NCI-H2227 (cell line): Measurements from ENCODE around the gene CD84.
"Not testable (repeated sequence)": the region's sequence is repeated elsewhere in the genome, so short reads cannot be mapped to it uniquely, and the experiment has no call there.

ENCODE experiments used
- DNase-seq: peaks from one replicate; lab custom pipeline; 2025; ENCODE audit not compliant: unreplicated experiment; lab: John Stamatoyannopoulos, UW

The CD84 gene

DNA sequence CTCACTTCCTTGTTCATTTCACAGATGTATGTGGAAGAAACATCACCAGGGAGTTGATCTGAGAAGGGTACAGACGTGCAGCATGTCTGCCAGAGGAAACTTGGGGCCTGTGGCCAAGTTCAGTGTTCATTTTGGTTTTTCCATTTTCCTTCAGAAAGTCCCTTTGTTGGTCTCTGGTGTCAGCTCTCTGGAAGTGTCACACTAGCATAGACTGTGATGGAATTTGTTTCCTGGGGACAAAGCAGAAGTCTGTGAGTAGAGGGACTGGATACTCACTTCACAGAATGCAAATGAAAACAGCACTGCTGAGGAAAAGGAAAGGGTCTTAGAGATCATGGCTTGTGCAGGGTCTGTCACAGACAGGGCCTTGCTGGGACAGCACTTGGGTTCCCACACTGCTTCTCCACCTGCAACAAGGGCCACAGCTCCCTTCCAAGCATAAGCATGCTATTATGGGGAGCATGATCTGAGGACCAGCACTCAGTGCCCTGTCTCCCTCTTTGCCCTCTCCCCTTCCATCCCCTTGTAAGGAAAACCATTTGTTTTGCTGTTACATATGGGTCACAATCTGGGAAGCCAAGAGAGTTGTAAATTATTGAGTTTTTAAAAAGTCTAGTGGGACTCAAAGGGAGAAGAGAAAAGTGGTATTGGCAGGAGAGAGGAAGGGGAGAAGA, 31.4 kb upstream of the CD84 start:
- no peak for DNase-seq

DNA sequence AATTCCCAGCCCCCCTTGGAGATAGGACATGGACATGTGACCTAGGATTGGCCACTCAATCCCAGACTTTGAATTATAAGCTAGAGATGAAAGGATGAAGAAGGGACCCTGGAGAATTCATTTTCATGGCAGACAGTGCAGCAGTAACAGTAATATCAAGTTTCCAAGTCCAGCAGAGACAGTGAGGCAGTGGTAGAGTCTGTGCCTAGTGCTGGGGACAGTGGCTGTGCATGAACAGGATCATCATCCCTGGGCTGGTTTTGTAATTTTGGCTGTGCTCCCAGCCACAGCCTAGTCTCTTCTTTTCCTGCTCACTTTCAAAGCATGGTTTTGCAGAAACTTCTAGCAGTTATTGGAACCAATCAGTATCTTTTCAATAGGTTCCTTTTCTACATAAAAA, 29.6 kb upstream of the CD84 start:
- DNase-seq, result no peak

GRCh38 chr1:160608514-160608913, 29.2 kb upstream of the CD84 start:
- no peak for DNase-seq

DNA sequence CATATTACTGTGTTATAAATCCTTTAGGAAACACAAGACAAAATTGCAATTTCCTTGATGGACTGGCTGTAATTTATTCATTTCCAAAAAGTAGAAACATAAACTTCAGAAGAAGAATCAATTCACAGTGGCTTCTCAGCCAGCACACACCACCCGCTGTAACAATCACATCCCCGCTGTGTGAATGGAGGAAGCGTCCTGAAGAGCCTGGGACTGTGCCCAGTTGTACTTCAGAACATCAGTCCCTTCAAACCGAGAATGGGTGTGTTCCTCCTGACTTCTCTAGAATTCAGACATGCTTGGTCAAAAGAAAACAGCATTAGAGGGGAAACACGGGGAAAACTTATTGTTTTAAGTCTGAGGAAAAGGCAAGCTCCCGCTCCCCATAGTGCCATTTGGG, 28.8 kb upstream of the CD84 start:
- DNase-seq, result no peak

- DNase-seq, result no peak
Measured at GRCh38 chr1:160607672-160608032, 28.4 kb upstream of the CD84 start.

GRCh38 chr1:160607011-160607671, 27.8 kb upstream of the CD84 start:
- peak; percentile 53 for DNase-seq

- DNase-seq, result no peak
Measured at GRCh38 chr1:160606611-160607010, 27.3 kb upstream of the CD84 start.

DNA sequence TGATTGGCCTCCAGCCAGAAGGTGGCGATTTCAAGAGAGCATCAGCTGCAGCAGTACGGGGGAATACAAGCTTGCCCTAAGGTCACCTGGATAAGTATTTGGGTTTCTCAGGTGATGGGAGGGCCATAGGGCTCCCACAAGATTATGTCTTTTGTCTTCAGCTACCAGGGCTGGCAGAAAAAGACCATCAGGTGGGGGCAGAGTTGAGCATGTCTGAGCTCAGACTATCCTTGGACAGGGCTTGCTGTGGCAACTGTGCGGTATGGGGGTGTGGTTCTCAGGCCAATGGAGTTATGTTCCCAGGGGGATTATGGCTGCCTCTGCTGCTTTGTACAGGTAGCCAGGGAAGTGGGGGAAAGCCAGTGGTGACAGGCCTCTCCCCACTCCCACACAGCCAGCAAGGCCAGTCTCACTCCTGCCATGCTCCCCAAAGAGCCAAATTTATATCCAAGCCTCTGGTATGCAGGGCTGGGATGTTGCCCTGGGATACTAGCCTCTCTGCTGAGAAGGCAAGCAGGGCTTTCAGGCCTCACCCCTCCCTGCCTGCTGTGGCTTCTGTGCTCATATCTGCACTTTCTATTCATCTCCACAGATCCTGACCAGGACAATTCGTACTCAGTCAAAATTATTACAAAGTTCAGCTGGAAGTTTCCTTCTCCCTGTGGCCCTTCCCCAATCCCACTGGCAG, 26.6 kb upstream of the CD84 start:
- no peak for DNase-seq

DNA sequence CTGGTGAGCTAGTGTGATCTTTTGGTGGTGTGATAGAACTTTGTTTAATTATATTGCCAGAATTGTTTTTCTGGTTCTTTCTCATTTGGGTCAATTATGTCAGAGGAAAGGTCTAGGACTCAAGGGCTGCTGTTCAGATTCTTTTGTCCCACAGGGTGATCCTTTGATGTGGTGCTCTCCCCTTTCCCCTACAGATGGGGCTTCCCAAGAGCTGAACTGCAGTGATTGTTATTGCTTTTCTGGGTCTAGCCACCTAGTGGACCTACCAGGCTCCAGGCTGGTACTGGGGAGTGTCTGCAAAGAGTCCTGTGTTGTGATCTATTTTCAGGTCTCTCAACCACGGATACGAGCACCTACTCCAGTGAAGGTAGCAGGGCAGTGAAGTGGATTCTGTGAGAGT, 25.9 kb upstream of the CD84 start:
- no peak for DNase-seq

DNA sequence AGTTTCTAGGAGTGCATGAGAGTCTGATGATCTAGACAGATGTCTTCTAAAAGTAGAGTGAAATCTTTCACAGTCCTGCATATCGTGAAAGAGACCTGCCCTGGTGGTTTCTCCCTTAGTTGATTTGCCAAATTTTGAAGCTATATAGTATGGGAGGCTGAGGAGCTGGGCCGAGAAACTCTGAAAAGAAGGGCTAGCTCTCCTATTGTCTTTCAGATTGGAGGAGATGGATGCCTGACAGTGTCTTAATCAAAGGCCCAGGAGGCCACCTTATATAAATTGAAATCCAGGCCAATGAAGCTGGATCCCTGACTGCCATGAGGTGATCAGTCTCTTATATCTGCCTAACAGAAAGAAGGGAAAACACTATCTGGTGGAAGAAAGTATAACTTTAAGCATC, 18.4 kb upstream of the CD84 start:
- DNase-seq, result no peak

DNA sequence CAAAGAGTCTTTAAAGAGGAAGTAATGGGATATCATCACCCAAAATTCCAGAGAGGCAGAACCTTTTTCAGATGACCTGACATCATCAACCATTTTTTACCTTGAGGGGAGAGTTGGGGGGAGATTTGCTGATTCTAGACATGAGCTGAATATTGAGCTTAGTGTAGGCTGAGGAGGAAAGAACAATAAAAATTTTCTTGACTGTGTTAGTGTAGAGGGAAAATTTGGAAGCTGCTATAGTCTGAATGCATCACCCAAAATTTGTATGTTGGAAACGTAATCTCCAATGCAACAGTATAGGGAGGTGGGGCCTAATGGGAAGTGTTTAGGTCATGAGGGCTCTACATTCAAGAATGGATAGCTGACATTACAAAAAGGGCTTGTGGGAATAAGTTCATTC, 17.8 kb upstream of the CD84 start:
- DNase-seq, result no peak

DNA sequence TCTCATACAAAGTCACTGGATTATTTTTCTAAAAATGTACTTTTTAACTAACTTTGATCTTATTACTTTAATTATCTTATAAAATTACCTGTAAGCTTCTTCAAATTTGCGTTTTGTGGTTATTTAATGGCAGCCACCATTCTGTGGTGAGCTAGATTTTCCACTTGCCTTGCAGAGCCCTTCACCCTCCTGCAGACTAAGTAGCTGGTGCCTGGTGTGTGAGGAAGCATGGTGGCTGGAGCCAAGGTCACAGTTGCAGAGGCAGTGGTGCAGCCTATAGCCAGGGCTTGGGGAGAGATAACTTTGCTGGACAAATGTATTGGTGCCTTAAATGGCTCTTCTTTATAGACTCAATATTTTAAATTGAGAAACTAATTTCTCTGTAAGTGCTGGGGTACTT, 11.2 kb upstream of the CD84 start:
- DNase-seq, result no peak

- DNase-seq, result no peak
Measured at GRCh38 chr1:160588468-160588867, 9.2 kb upstream of the CD84 start.

- DNase-seq, result no peak
Measured at GRCh38 chr1:160584784-160585183, 5.5 kb upstream of the CD84 start.

DNA sequence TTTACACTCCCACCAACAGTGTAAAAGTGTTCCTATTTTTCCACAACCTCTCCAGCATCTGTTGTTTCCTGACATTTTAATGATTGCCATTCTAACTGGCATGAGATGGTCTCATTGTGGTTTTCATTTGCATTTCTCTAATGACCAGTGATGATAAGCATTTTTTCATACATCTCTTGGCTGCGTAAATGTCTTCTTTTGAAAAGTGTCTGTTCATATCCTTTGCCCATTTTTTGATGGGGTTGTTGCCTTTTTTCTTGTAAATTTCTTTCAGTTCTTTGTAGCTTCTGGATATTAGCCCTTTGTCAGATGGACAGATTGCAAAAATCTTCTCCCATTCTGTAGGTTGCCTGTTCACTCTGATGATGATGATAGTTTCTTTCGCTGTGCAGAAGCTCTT, 3.7 kb upstream of the CD84 start:
- not testable (repeated sequence) for DNase-seq

- DNase-seq, result no peak
Measured at GRCh38 chr1:160581961-160582360, 2.7 kb upstream of the CD84 start.

- no peak for DNase-seq
Measured at GRCh38 chr1:160580221-160580812, 1.0 kb upstream of the CD84 start.

DNA sequence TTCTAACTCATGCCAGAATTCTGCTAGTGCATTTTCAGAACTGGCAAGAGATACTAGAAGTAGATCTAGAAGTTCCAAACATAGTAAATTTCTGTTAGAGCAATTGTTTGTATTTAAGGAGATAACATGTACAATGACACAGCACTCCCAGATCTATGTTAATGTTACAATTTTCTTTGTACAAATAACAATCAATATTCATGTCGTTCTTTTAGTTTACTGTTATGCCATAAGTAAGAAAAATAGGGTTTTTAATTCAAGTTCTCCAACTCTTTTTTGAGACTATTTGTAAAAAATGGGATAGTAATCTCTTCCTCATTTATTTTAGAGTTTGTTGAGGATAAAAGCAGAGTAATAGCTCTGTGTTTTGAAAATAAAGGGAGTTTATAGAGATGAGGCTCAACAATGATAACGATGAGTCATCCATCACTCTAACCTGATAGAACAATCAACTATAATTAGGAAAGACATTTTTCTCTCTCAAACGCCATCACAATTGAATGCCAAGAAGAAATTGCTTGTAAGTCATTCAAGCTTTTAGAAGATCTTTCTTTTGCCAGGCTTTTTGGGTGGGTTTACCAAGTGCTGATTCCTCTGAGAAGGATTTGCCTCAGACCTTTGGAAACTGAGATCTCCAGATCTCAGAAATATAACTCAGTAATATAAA, 638 bp downstream of the CD84 start:
- no peak for DNase-seq

- no peak for DNase-seq
Measured at GRCh38 chr1:160578175-160578524, 1.1 kb downstream of the CD84 start.

DNA sequence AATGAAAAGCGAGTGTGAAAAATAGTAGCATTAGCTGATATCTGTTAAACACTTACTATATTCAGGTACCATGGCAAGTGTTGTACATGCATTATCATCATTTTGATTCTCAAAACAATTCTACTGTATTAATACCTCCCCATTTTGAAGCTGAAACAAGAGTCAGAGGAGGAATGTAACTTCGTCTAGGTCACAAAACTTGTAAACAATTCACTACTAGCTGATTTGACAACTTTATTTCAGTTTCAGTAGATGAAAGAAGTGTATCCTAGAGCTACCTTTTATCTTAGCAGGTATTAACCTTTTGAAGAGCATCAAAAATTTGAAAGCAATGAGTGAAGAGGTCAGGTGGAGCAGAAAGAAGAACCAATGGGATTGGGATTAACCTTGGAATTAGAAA, 1.6 kb downstream of the CD84 start:
- no peak for DNase-seq

DNA sequence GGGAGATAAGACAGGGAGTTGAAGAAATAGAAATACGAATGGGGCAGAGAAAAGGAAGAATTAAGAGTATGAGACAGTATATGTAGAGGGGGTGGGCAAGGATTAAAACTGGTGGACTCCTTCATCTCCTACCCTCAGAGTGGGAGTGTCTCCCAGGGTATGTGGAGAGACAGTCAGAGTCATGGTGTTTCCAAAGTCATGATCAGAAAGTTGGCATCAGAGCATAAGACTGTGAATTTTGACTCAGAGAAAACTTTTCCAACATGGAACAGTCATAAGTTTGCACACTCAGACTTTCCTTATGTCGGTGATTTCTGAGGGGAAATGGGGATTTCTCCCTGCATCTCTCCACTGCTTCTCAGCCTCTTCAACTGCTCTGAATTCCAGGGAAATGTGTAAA, 2.4 kb downstream of the CD84 start:
- no peak for DNase-seq

DNA sequence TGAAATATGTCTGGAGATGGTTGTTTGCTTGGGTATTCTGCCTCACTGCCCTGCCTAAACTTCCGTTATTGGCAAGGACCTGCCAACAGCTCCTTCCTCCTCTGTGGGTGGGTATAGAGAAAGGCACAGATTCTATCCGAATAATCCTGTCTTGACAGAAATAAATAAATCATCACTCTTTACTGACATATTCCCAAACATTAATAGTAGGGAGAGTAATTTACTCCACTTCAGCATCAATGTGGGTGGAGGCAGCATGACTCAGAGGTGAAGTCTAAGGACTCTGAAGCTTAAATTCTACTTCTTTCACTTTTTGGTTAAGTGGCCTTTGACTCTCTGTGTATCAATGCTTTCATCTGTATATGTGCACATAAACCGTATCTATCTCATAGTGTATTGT, 2.9 kb downstream of the CD84 start:
- DNase-seq, result no peak
